Measurements from ENCODE around the gene SLC26A1. TPM values are rescaled to one million over a fixed set of nuclear protein-coding genes. Genes with fewer than 3 reads are reported as not detected.
"Not testable (repeated sequence)": the region's sequence is repeated elsewhere in the genome, so short reads cannot be mapped to it uniquely, and the experiment has no call there.

The SLC26A1 gene
- total and polyA plus RNA-seq, 3 experiments from 2014 or later = 1.1 TPM; not detected in 2

GRCh38 chr4:982291-982690 lies 10.9 kb downstream of the SLC26A1 start:
- H3K4me1 Mint-ChIP-seq = peaks cover 14 to 25% (median 15%) of the 10 kb centered on the region in 3 donors
- CTCF ChIA-PET = no interaction called here
- Histone ChIP-seq H3K27ac (ENCODE audit: low read depth, low read length) (no peak overlapping the region), H3K9me3 (ENCODE audit: low read length) (no peaks in the 10 kb centered on the region), H3K4me3 (ENCODE audit: low read length) (no peak overlapping the region), H3K27me3 (ENCODE audit: insufficient read depth, low read length, poor library complexity, severe bottlenecking) (no peaks in the 10 kb centered on the region), H3K4me1 (ENCODE audit: insufficient read depth, low read length) (peaks cover 23% of the 10 kb centered on the region), H3K36me3 (ENCODE audit: insufficient read depth, low read length) (no peaks in the 10 kb centered on the region)
- no peaks in the 10 kb centered on the region for H3K36me3 Mint-ChIP-seq
- H3K9me3 Mint-ChIP-seq = no peaks in the 10 kb centered on the region
- POLR2A ChIA-PET = no interaction called here
- no peak for DNase-seq
- no peak overlapping the region for H3K27ac Mint-ChIP-seq
- peaks cover 0 to 1% of the 10 kb centered on the region in 2 donors for H3K27me3 Mint-ChIP-seq
- no peak overlapping the region for H3K4me3 Mint-ChIP-seq

- H3K27me3 ChIP-seq (ENCODE audit: insufficient read depth, low read length, poor library complexity, severe bottlenecking) = no peaks in the 10 kb centered on the region
- Mint-ChIP-seq H3K4me1 (peaks cover 0 to 4% (median 0%) of the 10 kb centered on the region in 3 donors), H3K27me3 (peaks cover 0 to 1% of the 10 kb centered on the region in 2 donors), H3K27ac (no peak overlapping the region), H3K4me3 (no peak overlapping the region), H3K9me3 (no peaks in the 10 kb centered on the region), H3K36me3 (no peaks in the 10 kb centered on the region)
- no peak overlapping the region for H3K4me3 ChIP-seq (ENCODE audit: low read length)
- H3K4me1 ChIP-seq (ENCODE audit: insufficient read depth, low read length) = no peaks in the 10 kb centered on the region
- H3K36me3 ChIP-seq (ENCODE audit: insufficient read depth, low read length) = no peaks in the 10 kb centered on the region
- DNase-seq = no peak
- ChIA-PET POLR2A (no interaction called here), CTCF (interaction anchor here (1.0 kb wide), 1 partner anchor 8 kb away, joined by 3 read pairs; no protein-coding TSS in a partner anchor)
- H3K27ac ChIP-seq (ENCODE audit: low read depth, low read length) = no peak overlapping the region
- H3K9me3 ChIP-seq (ENCODE audit: low read length) = no peaks in the 10 kb centered on the region
Measured at GRCh38 chr4:978957-979701, 14.1 kb downstream of the SLC26A1 start.

GRCh38 chr4:976016-976415 lies 17.2 kb downstream of the SLC26A1 start:
- H3K9me3 Mint-ChIP-seq; POLR2A ChIA-PET; H3K27me3 ChIP-seq (ENCODE audit: insufficient read depth, low read length, poor library complexity, severe bottlenecking); H3K36me3 Mint-ChIP-seq; H3K27me3 Mint-ChIP-seq; CTCF ChIA-PET; H3K36me3 ChIP-seq (ENCODE audit: insufficient read depth, low read length); H3K4me3 Mint-ChIP-seq; DNase-seq; H3K9me3 ChIP-seq (ENCODE audit: low read length); H3K4me3 ChIP-seq (ENCODE audit: low read length); H3K27ac ChIP-seq (ENCODE audit: low read depth, low read length); H3K27ac Mint-ChIP-seq: not testable (repeated sequence)
- peaks cover 16% of the 10 kb centered on the region for H3K4me1 ChIP-seq (ENCODE audit: insufficient read depth, low read length)
- peaks cover 4 to 13% (median 5%) of the 10 kb centered on the region in 3 donors for H3K4me1 Mint-ChIP-seq

GRCh38 chr4:974668-975067 lies 18.5 kb downstream of the SLC26A1 start:
- no peaks in the 10 kb centered on the region for H3K36me3 ChIP-seq (ENCODE audit: insufficient read depth, low read length)
- H3K9me3 ChIP-seq (ENCODE audit: low read length) = no peaks in the 10 kb centered on the region
- peaks cover 30% of the 10 kb centered on the region for H3K4me1 ChIP-seq (ENCODE audit: insufficient read depth, low read length)
- no peak overlapping the region for H3K27ac ChIP-seq (ENCODE audit: low read depth, low read length)
- Mint-ChIP-seq H3K27me3 (no peaks in the 10 kb centered on the region), H3K9me3 (no peaks in the 10 kb centered on the region), H3K27ac (no peak overlapping the region), H3K4me3 (peak overlapping the region in 3 of 7 donors; percentile 35 to 63 (median 52)), H3K36me3 (peaks cover 0 to 1% (median 0%) of the 10 kb centered on the region in 3 donors), H3K4me1 (peaks cover 16 to 26% (median 17%) of the 10 kb centered on the region in 3 donors)
- H3K27me3 ChIP-seq (ENCODE audit: insufficient read depth, low read length, poor library complexity, severe bottlenecking) = no peaks in the 10 kb centered on the region
- DNase-seq = no peak
- no peak overlapping the region for H3K4me3 ChIP-seq (ENCODE audit: low read length)
- CTCF ChIA-PET = no interaction called here
- POLR2A ChIA-PET = interaction anchor here (1.5 kb wide), 1 partner anchor 11 kb away, joined by 4 read pairs; no protein-coding TSS in a partner anchor

GRCh38 chr4:973431-974397 lies 19.5 kb downstream of the SLC26A1 start, which contains the start of gene DGKQ:
Gene DGKQ (minus strand): TSS chr4:973569. CDS start chr4:973482, 87 bp downstream.
- H3K27ac Mint-ChIP-seq = peak within 1 kb of the TSS in 3 of 8 donors; percentile 22 to 63 (median 61)
- H3K9me3 Mint-ChIP-seq = no peaks in the 10 kb centered on the region
- peaks cover 0 to 1% (median 0%) of the 10 kb centered on the region in 3 donors for H3K36me3 Mint-ChIP-seq
- no peaks in the 10 kb centered on the region for H3K27me3 Mint-ChIP-seq
- peak within 1 kb of the TSS; percentile 38 to 90 (median 61) for H3K4me3 Mint-ChIP-seq
- H3K4me3 ChIP-seq (ENCODE audit: low read length) = peak within 1 kb of the TSS; percentile 61
- peaks cover 33% of the 10 kb centered on the region for H3K4me1 ChIP-seq (ENCODE audit: insufficient read depth, low read length)
- H3K9me3 ChIP-seq (ENCODE audit: low read length) = no peaks in the 10 kb centered on the region
- ChIA-PET POLR2A (interaction anchor here (1.5 kb wide), 1 partner anchor 12 kb away, joined by 4 read pairs; no protein-coding TSS in a partner anchor), CTCF (no interaction called here)
- peak within 1 kb of the TSS; percentile 57 for H3K27ac ChIP-seq (ENCODE audit: low read depth, low read length)
- no peaks in the 10 kb centered on the region for H3K36me3 ChIP-seq (ENCODE audit: insufficient read depth, low read length)
- H3K27me3 ChIP-seq (ENCODE audit: insufficient read depth, low read length, poor library complexity, severe bottlenecking) = no peaks in the 10 kb centered on the region
- peak; percentile 79 to 92 (median 84) for DNase-seq
- peaks cover 16 to 27% (median 17%) of the 10 kb centered on the region in 3 donors for H3K4me1 Mint-ChIP-seq

GRCh38 chr4:972651-973424 lies 20.4 kb downstream of the SLC26A1 start:
- H3K4me3 ChIP-seq (ENCODE audit: low read length) = peak overlapping the region; percentile 61
- Mint-ChIP-seq H3K4me3 (peak overlapping the region; percentile 38 to 82 (median 61)), H3K9me3 (no peaks in the 10 kb centered on the region), H3K4me1 (peaks cover 16 to 27% (median 17%) of the 10 kb centered on the region in 3 donors), H3K27ac (peak overlapping the region in 3 of 8 donors; percentile 22 to 63 (median 61)), H3K36me3 (peaks cover 0 to 1% (median 0%) of the 10 kb centered on the region in 3 donors), H3K27me3 (no peaks in the 10 kb centered on the region)
- no peaks in the 10 kb centered on the region for H3K36me3 ChIP-seq (ENCODE audit: insufficient read depth, low read length)
- H3K27me3 ChIP-seq (ENCODE audit: insufficient read depth, low read length, poor library complexity, severe bottlenecking) = no peaks in the 10 kb centered on the region
- H3K27ac ChIP-seq (ENCODE audit: low read depth, low read length) = peak overlapping the region; percentile 57
- DNase-seq = peak; percentile 55 to 82 (median 71)
- H3K9me3 ChIP-seq (ENCODE audit: low read length) = no peaks in the 10 kb centered on the region
- CTCF ChIA-PET = interaction anchor here (3.7 kb wide), 1 partner anchor 14 kb away, joined by 11 read pairs; the partner anchor contains the start of gene IDUA
- peaks cover 33% of the 10 kb centered on the region for H3K4me1 ChIP-seq (ENCODE audit: insufficient read depth, low read length)
- POLR2A ChIA-PET = interaction anchor here (1.5 kb wide), 1 partner anchor 13 kb away, joined by 4 read pairs; no protein-coding TSS in a partner anchor
